Measurements from ENCODE around the gene PLEKHO1.
A peak's percentile ranks its signal among the peaks of the same experiment; 100 is the strongest.

PLEKHO1 gene

GRCh38 chr1:150162862-150163706, 13.4 kb downstream of the PLEKHO1 start:
- peaks cover 31% of the 10 kb centered on the region for H3K36me3 Mint-ChIP-seq (ENCODE audit: low read depth)
- peak; percentile 20 to 48 (median 31) for TF ChIP-seq CTCF (IDR thresholded peaks at IDR 0.05; ENCODE audit: unreplicated experiment in 3 of 3)
- H3K9me3 Mint-ChIP-seq: no peaks in the 10 kb centered on the region
- H3K4me3 Mint-ChIP-seq: peak overlapping the region; percentile 63 to 73 (median 68)
- H3K27ac Mint-ChIP-seq: peak overlapping the region; percentile 97 to 99 (median 99)
- H3K27me3 Mint-ChIP-seq (ENCODE audit: low read depth): no peaks in the 10 kb centered on the region
- H3K4me1 Mint-ChIP-seq: peaks cover 75% of the 10 kb centered on the region

GRCh38 chr1:150164224-150164623, 14.5 kb downstream of the PLEKHO1 start:
- Mint-ChIP-seq H3K9me3 (no peaks in the 10 kb centered on the region), H3K36me3 (ENCODE audit: low read depth) (peaks cover 22% of the 10 kb centered on the region), H3K4me3 (no peak overlapping the region), H3K27ac (peak overlapping the region; percentile 90 to 99 (median 97)), H3K4me1 (peaks cover 68% of the 10 kb centered on the region), H3K27me3 (ENCODE audit: low read depth) (no peaks in the 10 kb centered on the region)
- TF ChIP-seq CTCF (IDR thresholded peaks at IDR 0.05; ENCODE audit: unreplicated experiment in 3 of 3): no peak

GRCh38 chr1:150164779-150165178, 15.1 kb downstream of the PLEKHO1 start:
- Mint-ChIP-seq H3K27me3 (ENCODE audit: low read depth) (no peaks in the 10 kb centered on the region), H3K36me3 (ENCODE audit: low read depth) (peaks cover 16% of the 10 kb centered on the region)

GRCh38 chr1:150165622-150166612, 16.2 kb downstream of the PLEKHO1 start:
- Mint-ChIP-seq H3K27me3 (ENCODE audit: low read depth) (no peaks in the 10 kb centered on the region), H3K36me3 (ENCODE audit: low read depth) (peaks cover 6% of the 10 kb centered on the region), H3K9me3 (no peaks in the 10 kb centered on the region), H3K4me3 (no peak overlapping the region), H3K27ac (peak overlapping the region; percentile 52 to 99 (median 97)), H3K4me1 (peaks cover 56% of the 10 kb centered on the region)
- TF ChIP-seq CTCF (IDR thresholded peaks at IDR 0.05; ENCODE audit: unreplicated experiment in 3 of 3): peak; percentile 40 to 57 (median 45)

More at GRCh38 chr1:150164779-150165178, 15.1 kb downstream of the PLEKHO1 start:
- Mint-ChIP-seq H3K27ac (peak overlapping the region; percentile 90 to 99 (median 97)), H3K4me1 (peaks cover 63% of the 10 kb centered on the region), H3K4me3 (no peak overlapping the region), H3K9me3 (no peaks in the 10 kb centered on the region)
- TF ChIP-seq CTCF (IDR thresholded peaks at IDR 0.05; ENCODE audit: unreplicated experiment in 3 of 3): no peak

- Mint-ChIP-seq H3K36me3 (ENCODE audit: low read depth) (no peaks in the 10 kb centered on the region), H3K4me1 (peaks cover 25% of the 10 kb centered on the region), H3K27me3 (ENCODE audit: low read depth) (no peaks in the 10 kb centered on the region), H3K9me3 (no peaks in the 10 kb centered on the region), H3K4me3 (no peak overlapping the region), H3K27ac (no peak overlapping the region)
- peak; percentile 71 to 80 (median 73) for TF ChIP-seq CTCF (IDR thresholded peaks at IDR 0.05; ENCODE audit: unreplicated experiment in 3 of 3)
Observed at GRCh38 chr1:150168960-150169601, 19.4 kb downstream of the PLEKHO1 start.
